ENCODE data around the gene PLEKHB1.

PLEKHB1 gene

GRCh38 chr11:73680687-73681086 lies 34.3 kb downstream of the PLEKHB1 start:
- H3K27me3 ChIP-seq (ENCODE audit: insufficient read depth, low read length) = no peaks in the 10 kb centered on the region
- no peaks in the 10 kb centered on the region for H3K79me2 ChIP-seq (ENCODE audit: insufficient read depth, low read length)
- no peak overlapping the region for H3K27ac ChIP-seq (ENCODE audit: low read depth, low read length, poor library complexity, severe bottlenecking)

GRCh38 chr11:73693899-73694525 lies 47.6 kb downstream of the PLEKHB1 start:
- Histone ChIP-seq H3K9me2 (ENCODE audit: low read depth, low read length) (no peaks in the 10 kb centered on the region), H3K27me3 (ENCODE audit: insufficient read depth, low read length) (no peaks in the 10 kb centered on the region), H3K4me2 (ENCODE audit: low read length) (no peak overlapping the region), H3K4me1 (ENCODE audit: insufficient read depth, low read length, severe bottlenecking) (no peaks in the 10 kb centered on the region), H3K9ac (ENCODE audit: low read length) (no peak overlapping the region), H4K20me1 (ENCODE audit: insufficient read depth, low read length) (no peaks in the 10 kb centered on the region), H3K9me3 (ENCODE audit: low read length) (no peaks in the 10 kb centered on the region), H3K27ac (ENCODE audit: low read depth, low read length, poor library complexity, severe bottlenecking) (no peak overlapping the region), H3K36me3 (ENCODE audit: insufficient read depth, low read length) (peaks cover 7% of the 10 kb centered on the region; the same call in 1 of the 2 replicates), H3F3A (ENCODE audit: insufficient read depth, low read length) (no peaks in the 10 kb centered on the region), H2AFZ (ENCODE audit: low read length) (no peak overlapping the region), H3K4me3 (ENCODE audit: low read depth, low read length, poor library complexity, severe bottlenecking) (no peak overlapping the region), H3K79me2 (ENCODE audit: insufficient read depth, low read length) (no peaks in the 10 kb centered on the region)
- no peak for TF ChIP-seq CTCF (IDR thresholded peaks at IDR 0.05; ENCODE audit: low read length)
- TF ChIP-seq EZH2 (IDR thresholded peaks at IDR 0.05; ENCODE audit: borderline replicate concordance, low read length) = no peak

More at GRCh38 chr11:73680687-73681086, 34.3 kb downstream of the PLEKHB1 start:
- Histone ChIP-seq H3K4me2 (ENCODE audit: low read length) (no peak overlapping the region), H4K20me1 (ENCODE audit: insufficient read depth, low read length) (no peaks in the 10 kb centered on the region), H3K9ac (ENCODE audit: low read length) (no peak overlapping the region), H3K9me3 (ENCODE audit: low read length) (no peaks in the 10 kb centered on the region), H3K4me3 (ENCODE audit: low read depth, low read length, poor library complexity, severe bottlenecking) (no peak overlapping the region), H3K36me3 (ENCODE audit: insufficient read depth, low read length) (peaks cover 18% of the 10 kb centered on the region; the same call in 1 of the 2 replicates), H3F3A (ENCODE audit: insufficient read depth, low read length) (no peaks in the 10 kb centered on the region), H2AFZ (ENCODE audit: low read length) (no peak overlapping the region), H3K9me2 (ENCODE audit: low read depth, low read length) (no peaks in the 10 kb centered on the region), H3K4me1 (ENCODE audit: insufficient read depth, low read length, severe bottlenecking) (no peaks in the 10 kb centered on the region)
- TF ChIP-seq EZH2 (IDR thresholded peaks at IDR 0.05; ENCODE audit: borderline replicate concordance, low read length) (no peak), CTCF (IDR thresholded peaks at IDR 0.05; ENCODE audit: low read length) (no peak)

GRCh38 chr11:73705053-73705452 lies 58.7 kb downstream of the PLEKHB1 start:
- Histone ChIP-seq H3K9me2 (ENCODE audit: low read depth, low read length) (no peaks in the 10 kb centered on the region), H3K9ac (ENCODE audit: low read length) (no peak overlapping the region), H3F3A (ENCODE audit: insufficient read depth, low read length) (no peaks in the 10 kb centered on the region), H3K36me3 (ENCODE audit: insufficient read depth, low read length) (peaks cover 15% of the 10 kb centered on the region), H3K4me2 (ENCODE audit: low read length) (no peak overlapping the region), H3K4me3 (ENCODE audit: low read depth, low read length, poor library complexity, severe bottlenecking) (no peak overlapping the region), H3K79me2 (ENCODE audit: insufficient read depth, low read length) (no peaks in the 10 kb centered on the region), H3K27ac (ENCODE audit: low read depth, low read length, poor library complexity, severe bottlenecking) (no peak overlapping the region), H4K20me1 (ENCODE audit: insufficient read depth, low read length) (no peaks in the 10 kb centered on the region), H3K4me1 (ENCODE audit: insufficient read depth, low read length, severe bottlenecking) (no peaks in the 10 kb centered on the region), H3K27me3 (ENCODE audit: insufficient read depth, low read length) (no peaks in the 10 kb centered on the region), H3K9me3 (ENCODE audit: low read length) (no peaks in the 10 kb centered on the region), H2AFZ (ENCODE audit: low read length) (no peak overlapping the region)
- no peak for TF ChIP-seq CTCF (IDR thresholded peaks at IDR 0.05; ENCODE audit: low read length)
- TF ChIP-seq EZH2 (IDR thresholded peaks at IDR 0.05; ENCODE audit: borderline replicate concordance, low read length) = no peak
